K562 (cell line): ENCODE results near the gene LRMDA. TPM values are rescaled to one million over a fixed set of nuclear protein-coding genes. Genes with fewer than 3 reads are reported as not detected.

ENCODE experiments used
- ATAC-seq: fragments of 200-7000 bp; cut with Tn5 transposase; 3 replicates; pipeline ENCODE4 v1.9.1; 2020; ENCODE audit warnings: moderate library complexity
- BruUV-seq: library from RNA; stranded (reverse); fragments of 400-500 nt; replicated peaks from 2 replicates; lab custom pipeline; 2021; lab: Mats Ljungman, UMichigan
- CTCF ChIA-PET: fragments of 300-600 bp; formaldehyde crosslinking; extraction: SDS; loops from one replicate; lab custom pipeline; 2021; ENCODE audit warnings: low intra/inter-chr PET ratio; lab: Yijun Ruan, JAX
- POLR2A ChIA-PET: fragments of 300-600, 350-650 bp; sonication (Branson Sonifier 250); formaldehyde crosslinking; extraction: SDS; loops from one replicate; lab custom pipeline; 2021; ENCODE audit warnings: antibody characterized with exemption, inconsistent platforms; lab: Yijun Ruan, JAX
- DNase-seq, 4 experiments: peaks; one replicate each; pipeline versions ENCODE4 v3.0.0 to v3.0.0-alpha.2; 2011 to 2018; ENCODE audit warnings: low spot score in 3 of 4, mixed read lengths in 3 of 4; ENCODE audit errors: extremely low read depth in 1 of 4
- FAIRE-seq: peaks from 2 replicates; lab custom pipeline; 2011; peaks lifted over from hg19 to GRCh38; lab: Jason Lieb, UNC
- H2AFZ ChIP-seq: 2 replicates; pipeline ENCODE4 v1.6.0; 2011; ENCODE audit warnings: low read depth, low read length, control low read depth, inconsistent platforms
- H3K27ac ChIP-seq: fragments of 200-600 bp; 3 replicates; pipeline ENCODE4 v1.8.0; 2011; ENCODE audit warnings: low read depth, mild to moderate bottlenecking, control low read depth, inconsistent platforms, low read length, moderate library complexity, mixed read lengths; ENCODE audit errors: extremely low read depth
- H3K27me3 ChIP-seq, 2 experiments: fragments of 300-600 bp in 1 of 2; 2 replicates in 1 of 2; 3 replicates in 1 of 2; pipeline versions ENCODE4 v1.6.0 to v1.8.0; 2011; ENCODE audit warnings: inconsistent platforms in 2 of 2, low read length in 2 of 2, mild to moderate bottlenecking in 1 of 2, mixed read lengths in 1 of 2, moderate library complexity in 1 of 2; ENCODE audit not compliant: control insufficient read depth in 2 of 2, insufficient read depth in 2 of 2
- H3K36me3 ChIP-seq: fragments of 300-600 bp; 3 replicates; pipeline ENCODE4 v1.8.0; 2011; ENCODE audit warnings: mild to moderate bottlenecking, low read length, inconsistent platforms; ENCODE audit not compliant: control insufficient read depth, insufficient read depth
- H3K4me1 ChIP-seq, 2 experiments: fragments of 200-600 bp in 1 of 2; replicated peaks in 1 of 2; 2 replicates in 1 of 2; 3 replicates in 1 of 2; pipeline versions ENCODE4 v1.5.1 to v1.8.0; 2011; ENCODE audit warnings: inconsistent platforms in 2 of 2, low read length in 2 of 2, mild to moderate bottlenecking in 1 of 2, mixed read lengths in 1 of 2, moderate library complexity in 1 of 2; ENCODE audit not compliant: control insufficient read depth in 2 of 2, insufficient read depth in 2 of 2
- H3K4me2 ChIP-seq: 2 replicates; pipeline ENCODE4 v1.6.1; 2011; ENCODE audit warnings: low read length, control low read depth, inconsistent platforms, mixed read lengths; ENCODE audit not compliant: insufficient read depth
- H3K4me3 ChIP-seq: fragments of 200-600 bp; sonication (generic), shearing (Covaris generic); 2 replicates; pipeline ENCODE4 v1.5.1; 2016; ENCODE audit warnings: control low read depth, inconsistent platforms
- H3K79me2 ChIP-seq: fragments of 200-600 bp; 3 replicates; pipeline ENCODE4 v1.8.0; 2011; ENCODE audit warnings: low read length, inconsistent platforms; ENCODE audit not compliant: control insufficient read depth, insufficient read depth
- H3K9ac ChIP-seq, 2 experiments: 2 replicates each; pipeline versions ENCODE4 v1.6.0 to v1.6.1; 2011; ENCODE audit warnings: low read depth in 2 of 2, low read length in 2 of 2, control low read depth in 1 of 2, inconsistent platforms in 1 of 2, mild to moderate bottlenecking in 1 of 2, mixed read lengths in 1 of 2; ENCODE audit not compliant: insufficient read depth in 1 of 2
- H3K9me1 ChIP-seq: one replicate; pipeline ENCODE4 v1.6.0; 2011; ENCODE audit warnings: inconsistent platforms, mild to moderate bottlenecking, low read length, moderate library complexity; ENCODE audit not compliant: control insufficient read depth, insufficient read depth
- H3K9me3 ChIP-seq: replicated peaks from 2 replicates; pipeline ENCODE4 v1.5.1; 2011; ENCODE audit warnings: low read depth, low read length, inconsistent platforms; ENCODE audit not compliant: control insufficient read depth, insufficient read depth
- H4K20me1 ChIP-seq: replicated peaks from 2 replicates; pipeline ENCODE4 v1.6.1; 2011; ENCODE audit warnings: low read length, inconsistent platforms, mixed read lengths; ENCODE audit not compliant: control insufficient read depth, insufficient read depth
- ATF7 ChIP-seq: fragments of 450-650 bp; IDR thresholded peaks from 2 replicates; pipeline ENCODE4 v1.7.1; 2014; ENCODE audit warnings: mild to moderate bottlenecking, moderate library complexity
- CLOCK ChIP-seq: fragments of 250-450 bp; sonication (Bioruptor Pico); IDR thresholded peaks from 2 replicates; pipeline ENCODE4 v1.4.0; 2020; ENCODE audit warnings: mild to moderate bottlenecking, moderate library complexity, borderline replicate concordance
- JUN ChIP-seq, 2 experiments: sonication (generic) in 1 of 2; formaldehyde crosslinking in 1 of 2; IDR thresholded peaks; 2 replicates each; pipeline versions ENCODE4 v1.6.1 to v1.8.0; 2012 to 2022; ENCODE audit warnings: borderline replicate concordance in 2 of 2, mild to moderate bottlenecking in 2 of 2, improper control_type of control experiment in 1 of 2, low read depth in 1 of 2, low read length in 1 of 2, missing genetic modification reagents in 1 of 2
- TCF3 ChIP-seq: sonication (generic); formaldehyde crosslinking; IDR thresholded peaks from 2 replicates; pipeline ENCODE4 v1.4.0; 2020; ENCODE audit warnings: mild to moderate bottlenecking, missing genetic modification reagents
- ZNF197 ChIP-seq: fragments of 200-800 bp; sonication (Bioruptor generic); IDR thresholded peaks from 2 replicates; pipeline ENCODE4 v1.6.1; 2016; ENCODE audit warnings: low read depth, missing genetic modification characterization, missing compliant biosample characterization
- ZNF253 ChIP-seq: fragments of 250-450 bp; sonication (Bioruptor Pico); conservative IDR thresholded peaks from 2 replicates; pipeline ENCODE4 v1.6.1; 2021; ENCODE audit warnings: mild to moderate bottlenecking
- WGBS: fragments of 100-300 bp; shearing (Covaris generic); methylation state at CpG from one replicate; pipeline ENCODE4 v1.1.6; 2016; ENCODE audit warnings: low coverage, mixed read lengths; ENCODE audit not compliant: insufficient coverage; ENCODE audit errors: missing lambda C conversion rate; 5-methylcytosine and 5-hydroxymethylcytosine counted together
- in situ Hi-C: fragments of 300-500 bp; cut with MboI; formaldehyde crosslinking; loops from 4 replicates; pipeline ENCODE4 v1.15.0; 2018; ENCODE audit warnings: inconsistent platforms, mixed read lengths
- intact Hi-C: fragments of 100-400 bp; cut with micrococcal nuclease; formaldehyde crosslinking; loops from 2 replicates; pipeline ENCODE4 v1.14.2; 2022
- polyA plus RNA-seq, 8 experiments: library from polyadenylated mRNA; depleted of rRNA in 4 of 8; stranded (reverse) in 5 of 8; unstranded in 3 of 8; fragments of >200 nt; fragmentation: Nextera tagmentation in 2 of 8; fragmentation: Illumina TruSeq in 1 of 8; extraction: Ambion mirVana in 2 of 8; extraction: Trizol in 1 of 8; gene quantifications; 2 replicates each; pipeline versions ENCODE4 v1.2.1 to v1.2.3, GENCODE V29; 2011 to 2014; ENCODE audit warnings: inconsistent platforms in 1 of 8, missing spikeins in 1 of 8
- total RNA-seq, 7 experiments: library from RNA; depleted of rRNA in 6 of 7; stranded (reverse); fragments of >200 nt in 6 of 7; fragmentation: Illumina TruSeq in 2 of 7; extraction: Trizol in 2 of 7; gene quantifications; 2 replicates each; pipeline versions ENCODE4 v1.2.1 to v1.2.3, GENCODE V29; 2011 to 2021; ENCODE audit warnings: low replicate concordance in 1 of 7

LRMDA gene
- total and polyA plus RNA-seq, 9 of the 15 experiments (the other 6 are each of a cell fraction or from before 2014, with no cell fraction given): 0.25 TPM; not detected in 8

GRCh38 chr10:75878586-75878985 is 447.2 kb downstream of the LRMDA start:
- no peak overlapping the region for H3K9ac ChIP-seq
- TF ChIP-seq TCF3 (CRISPR knock-in tag): no peak
- no peak for TF ChIP-seq ATF7
- TF ChIP-seq JUN (IDR thresholded peaks at IDR 0.05; ENCODE audit: borderline replicate concordance, low read depth, low read length): no peak
- TF ChIP-seq JUN (CRISPR knock-in tag; IDR thresholded peaks at IDR 0.05; ENCODE audit: borderline replicate concordance): no peak
- TF ChIP-seq ZNF253 (CRISPR knock-in tag): no peak
- no peak for TF ChIP-seq ZNF197 (CRISPR knock-in tag)
- no peak for TF ChIP-seq CLOCK
- no TSS peak for BruUV-seq
- H3K79me2 ChIP-seq: no peaks in the 10 kb centered on the region
- H3K4me1 ChIP-seq: no peaks in the 10 kb centered on the region
- no peak overlapping the region for H2AFZ ChIP-seq
- H3K9me3 ChIP-seq: no peaks in the 10 kb centered on the region
- in situ Hi-C loops (no loop called here), intact Hi-C loops (no loop called here)
- no peaks in the 10 kb centered on the region for H3K36me3 ChIP-seq
- H4K20me1 ChIP-seq: no peaks in the 10 kb centered on the region
- no peak overlapping the region for H3K27ac ChIP-seq
- no peak for FAIRE-seq
- CTCF ChIA-PET: no interaction called here
- no peak for ATAC-seq
- no peak for DNase-seq
- H3K4me3 ChIP-seq: no peak overlapping the region
- H3K4me2 ChIP-seq: no peak overlapping the region
- H3K9me1 ChIP-seq: no peaks in the 10 kb centered on the region
- H3K27me3 ChIP-seq: peaks cover 0 to 14% of the 10 kb centered on the region in 2 experiments; a peak in 3 of 5 replicates
- 0% methylated on average over 2 of the region's 2 CpGs for WGBS
- POLR2A ChIA-PET: no interaction called here
